ENCODE measurements around the gene CERS2.
A peak's percentile ranks its signal among the peaks of the same experiment; 100 is the strongest.

The CERS2 gene

DNA sequence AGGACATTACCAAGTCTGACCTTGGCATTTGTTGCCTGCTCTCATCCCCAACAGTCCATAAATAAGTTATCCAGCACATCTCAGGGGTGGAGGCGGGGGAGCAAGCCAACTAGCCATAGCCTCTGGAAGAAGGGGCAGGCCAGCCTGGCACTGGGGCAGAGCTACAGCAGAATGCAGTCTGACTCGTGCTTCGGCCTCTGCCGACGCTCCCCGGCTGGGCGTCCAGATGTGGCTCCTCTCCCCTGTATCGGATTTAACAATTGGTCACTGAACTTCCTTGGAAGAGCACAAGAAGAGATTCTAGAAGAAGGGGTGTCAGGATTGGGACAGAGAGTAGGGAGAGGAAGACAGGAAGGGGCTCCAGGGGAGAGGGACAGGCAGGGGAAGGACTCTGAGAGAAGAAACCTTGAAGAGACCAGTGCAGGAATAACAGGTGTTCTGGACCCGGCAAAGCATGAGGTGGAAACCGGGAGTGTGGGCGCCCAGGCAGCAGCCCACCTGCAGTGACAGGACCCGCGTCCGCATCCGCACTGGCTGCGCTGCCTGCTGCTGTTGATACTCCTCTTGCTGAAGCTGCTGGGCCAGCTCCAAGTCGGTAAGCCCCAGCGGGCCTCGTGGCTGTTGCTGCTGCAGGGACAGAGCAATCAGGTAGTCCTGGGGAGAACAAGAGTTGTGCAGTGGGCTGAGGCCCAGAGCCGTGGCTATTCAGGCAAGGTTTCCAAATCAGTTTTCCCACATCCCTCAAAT is 22.7 kb upstream of the CERS2 start:
- DNase-seq, result no peak

DNA sequence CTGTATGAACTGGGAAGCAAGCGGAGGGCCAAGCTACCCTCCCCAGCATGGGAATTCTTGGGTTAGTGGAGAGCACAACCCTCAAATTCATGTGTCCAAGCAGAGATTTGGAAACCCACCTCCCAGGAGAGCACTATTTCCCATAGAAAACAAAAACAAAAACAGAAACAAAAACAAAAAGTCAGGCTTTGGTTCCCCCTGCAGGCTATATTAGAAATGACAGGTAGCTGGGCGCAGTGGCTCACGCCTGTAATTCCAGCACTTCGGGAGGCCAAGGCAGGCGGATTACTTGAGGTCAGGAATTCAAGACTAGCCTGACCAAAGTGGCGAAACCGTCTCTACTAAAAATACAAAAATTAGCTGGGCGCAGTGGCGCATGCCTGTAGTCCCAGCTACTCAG is 21.3 kb upstream of the CERS2 start:
- no peak for DNase-seq

DNA sequence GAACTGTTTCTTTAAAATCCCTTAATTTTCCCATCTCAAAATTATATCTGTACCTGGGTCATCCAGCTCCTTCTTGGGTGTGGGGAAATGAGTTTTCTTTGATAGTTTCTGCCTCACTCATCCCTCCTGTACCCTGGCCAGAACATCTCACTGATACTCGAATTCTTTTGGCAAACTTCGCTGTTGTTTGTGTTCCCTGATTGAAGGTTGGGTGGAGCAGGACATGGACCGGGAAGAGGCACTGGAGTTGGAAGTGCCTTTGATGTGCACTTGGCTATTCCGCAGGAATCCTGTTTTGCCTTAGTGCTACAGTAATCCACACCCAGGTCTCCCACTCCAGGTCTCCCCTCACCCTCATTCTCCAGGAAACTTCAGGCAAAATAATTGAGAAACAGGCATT is 20.8 kb upstream of the CERS2 start:
- no peak for DNase-seq

DNA sequence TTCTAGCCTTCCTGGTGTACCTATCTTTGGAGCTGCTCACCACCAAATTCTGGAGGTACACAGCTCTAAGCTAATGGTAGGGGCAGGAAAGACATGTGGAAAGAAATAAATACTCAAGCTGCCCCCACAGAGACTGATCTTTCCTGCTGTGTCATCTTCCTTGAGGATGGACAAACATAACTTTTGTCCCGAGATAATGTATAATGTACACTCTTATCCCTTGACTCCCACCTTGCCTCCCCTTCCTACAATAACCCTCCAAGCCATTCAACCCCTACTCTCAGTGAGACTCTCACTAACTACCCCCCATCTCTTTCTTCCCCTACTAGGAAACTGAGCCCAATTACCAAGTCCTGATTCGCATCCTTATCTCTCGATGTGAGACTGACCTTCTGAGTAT is 19.6 kb upstream of the CERS2 start:
- DNase-seq, result no peak

DNA sequence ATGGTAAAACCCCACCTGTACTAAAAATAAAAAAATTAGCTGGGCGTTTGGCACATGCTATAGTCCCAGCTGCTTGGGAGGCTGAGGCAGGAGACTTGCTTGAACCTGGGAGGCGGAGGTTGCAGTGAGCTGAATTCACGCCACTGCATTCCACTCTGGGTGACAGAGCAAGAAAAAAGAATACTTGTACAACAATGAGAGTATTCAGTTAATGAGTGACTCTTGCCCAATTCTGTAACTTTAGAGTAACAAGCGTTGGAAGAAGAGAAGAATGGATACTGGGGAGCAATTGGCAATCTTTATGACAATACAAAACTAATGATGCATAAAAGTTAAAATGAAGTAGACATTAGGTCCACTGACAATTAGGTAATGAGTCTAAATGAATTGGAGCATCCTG is 18.0 kb upstream of the CERS2 start:
- DNase-seq, result no peak

DNA sequence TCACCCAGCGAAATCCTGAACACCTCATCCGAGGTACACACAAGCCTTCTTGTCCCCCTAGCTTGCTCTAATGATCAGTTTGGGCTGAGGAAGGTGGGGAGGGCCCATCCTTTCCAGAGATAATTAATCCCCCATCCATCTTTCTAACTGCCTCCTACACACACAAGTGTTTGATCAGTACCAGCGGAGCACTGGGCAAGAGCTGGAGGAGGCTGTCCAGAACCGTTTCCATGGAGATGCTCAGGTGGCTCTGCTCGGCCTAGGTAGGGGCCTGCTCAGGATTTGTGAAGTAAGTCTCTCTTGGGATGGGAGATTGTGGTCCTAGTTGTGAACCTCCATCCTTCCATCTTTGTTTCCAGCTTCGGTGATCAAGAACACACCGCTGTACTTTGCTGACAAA is 13.3 kb upstream of the CERS2 start:
- DNase-seq, result peak; percentile 19

DNA sequence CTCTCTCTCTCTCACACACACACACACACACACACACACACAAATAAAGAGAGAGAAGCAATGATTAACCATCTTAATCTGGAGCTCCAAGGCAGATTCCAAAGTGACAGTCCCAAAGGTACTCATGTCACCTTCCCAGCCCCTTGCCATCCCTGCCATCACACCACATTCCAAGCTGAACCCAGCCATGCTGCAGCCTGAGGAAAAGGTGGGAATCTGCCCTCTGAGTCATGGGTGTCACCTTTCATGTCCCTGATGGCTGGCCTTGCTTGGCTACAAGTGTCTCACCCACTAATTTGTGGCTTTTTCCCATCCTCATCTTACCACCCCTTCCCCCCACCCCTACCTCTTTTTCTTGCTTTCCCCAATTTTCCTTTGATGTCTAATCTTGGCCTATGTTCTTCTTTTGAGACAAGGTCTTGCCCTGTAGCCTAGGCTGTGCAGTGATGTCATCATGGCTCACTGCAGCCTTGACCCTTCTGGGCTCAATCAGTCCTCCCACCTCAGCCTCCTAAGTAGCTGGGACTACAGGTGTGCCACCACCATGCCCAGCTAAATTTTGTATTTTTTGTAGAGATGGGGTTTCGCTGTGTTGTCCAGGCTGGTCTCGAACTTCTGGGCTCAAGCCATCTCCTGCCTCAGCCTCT is 10.7 kb upstream of the CERS2 start:
- DNase-seq, result no peak

DNA sequence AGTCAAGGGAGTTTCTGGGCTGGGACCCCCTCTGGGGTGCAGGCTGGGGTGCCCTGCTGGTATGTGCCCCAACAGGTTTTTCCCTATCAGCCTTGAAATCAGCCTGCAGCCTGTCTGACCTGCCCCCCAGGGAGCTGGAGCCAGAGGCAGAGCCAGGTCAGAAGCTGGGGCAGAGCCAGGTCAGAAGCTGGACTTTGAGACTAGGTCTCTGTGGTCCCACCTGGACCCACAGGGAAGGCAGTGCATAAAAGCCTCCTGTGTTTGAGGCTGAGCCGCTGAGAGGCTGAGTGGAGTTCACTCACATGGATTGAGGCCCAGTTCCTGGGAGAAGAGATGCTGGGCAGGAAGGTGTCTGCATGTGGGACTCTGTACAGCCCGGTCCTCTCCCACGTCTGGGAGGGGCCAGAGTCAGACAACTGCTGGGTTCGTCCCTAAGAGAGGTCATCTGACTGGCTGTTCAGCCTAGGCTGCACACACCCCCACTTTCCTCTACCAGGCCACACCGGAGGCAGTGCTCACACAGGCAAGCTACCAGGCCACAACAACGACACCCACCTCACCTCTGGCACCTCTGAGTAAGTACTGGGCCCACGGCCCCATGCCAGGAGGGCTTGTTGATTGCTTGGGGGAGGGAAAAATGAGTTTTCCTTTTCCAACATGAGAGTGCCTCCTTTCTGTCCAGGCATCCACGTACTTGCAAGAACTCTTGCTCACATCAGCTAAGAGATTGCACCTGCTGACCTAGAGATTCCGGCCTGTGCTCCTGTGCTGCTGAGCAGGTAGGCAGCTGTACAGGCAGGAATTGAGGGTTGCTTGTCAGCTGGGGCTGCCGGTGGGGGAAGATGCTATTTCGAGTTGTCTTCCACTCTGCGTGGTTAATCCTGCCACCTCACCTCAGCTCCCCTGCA is 7.4 kb upstream of the CERS2 start, which contains the start of gene ANXA9:
Gene ANXA9 (plus strand): TSS at position 488 of the 908 bp plus-strand sequence. CDS start 814 bp downstream, outside the sequence.
- DNase-seq, result no peak

DNA sequence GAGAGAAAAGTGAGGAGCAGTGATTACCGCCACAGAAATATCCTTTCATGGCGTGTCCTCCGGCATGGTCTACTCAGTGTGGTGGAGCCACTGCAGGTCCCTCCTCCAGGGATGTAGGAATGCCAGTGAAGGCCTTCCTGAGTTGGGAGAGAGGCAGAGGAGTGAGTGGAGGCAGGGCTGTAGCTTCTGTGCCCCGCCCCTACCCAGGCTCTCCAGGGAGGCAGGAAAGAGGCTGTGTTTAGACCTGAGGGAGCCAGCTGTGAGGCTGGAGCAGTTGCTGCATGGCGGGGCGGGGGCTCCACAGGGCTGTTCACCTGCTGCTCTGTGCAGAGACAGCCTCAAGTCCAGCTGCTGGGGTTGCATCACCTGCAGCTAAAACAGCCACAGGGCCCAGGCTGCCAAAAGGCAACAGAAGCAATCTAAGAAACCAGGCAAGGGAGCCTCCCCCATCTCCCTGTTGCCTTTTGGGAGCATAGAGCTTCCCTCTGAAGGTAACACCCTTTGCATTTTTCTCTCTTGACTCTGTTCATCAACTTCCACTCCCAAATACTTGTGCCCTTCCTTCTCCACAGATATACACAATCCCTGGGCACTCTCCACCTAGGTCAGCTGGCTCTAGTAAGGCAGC is 6.7 kb upstream of the CERS2 start:
- DNase-seq, result peak; percentile 70

DNA sequence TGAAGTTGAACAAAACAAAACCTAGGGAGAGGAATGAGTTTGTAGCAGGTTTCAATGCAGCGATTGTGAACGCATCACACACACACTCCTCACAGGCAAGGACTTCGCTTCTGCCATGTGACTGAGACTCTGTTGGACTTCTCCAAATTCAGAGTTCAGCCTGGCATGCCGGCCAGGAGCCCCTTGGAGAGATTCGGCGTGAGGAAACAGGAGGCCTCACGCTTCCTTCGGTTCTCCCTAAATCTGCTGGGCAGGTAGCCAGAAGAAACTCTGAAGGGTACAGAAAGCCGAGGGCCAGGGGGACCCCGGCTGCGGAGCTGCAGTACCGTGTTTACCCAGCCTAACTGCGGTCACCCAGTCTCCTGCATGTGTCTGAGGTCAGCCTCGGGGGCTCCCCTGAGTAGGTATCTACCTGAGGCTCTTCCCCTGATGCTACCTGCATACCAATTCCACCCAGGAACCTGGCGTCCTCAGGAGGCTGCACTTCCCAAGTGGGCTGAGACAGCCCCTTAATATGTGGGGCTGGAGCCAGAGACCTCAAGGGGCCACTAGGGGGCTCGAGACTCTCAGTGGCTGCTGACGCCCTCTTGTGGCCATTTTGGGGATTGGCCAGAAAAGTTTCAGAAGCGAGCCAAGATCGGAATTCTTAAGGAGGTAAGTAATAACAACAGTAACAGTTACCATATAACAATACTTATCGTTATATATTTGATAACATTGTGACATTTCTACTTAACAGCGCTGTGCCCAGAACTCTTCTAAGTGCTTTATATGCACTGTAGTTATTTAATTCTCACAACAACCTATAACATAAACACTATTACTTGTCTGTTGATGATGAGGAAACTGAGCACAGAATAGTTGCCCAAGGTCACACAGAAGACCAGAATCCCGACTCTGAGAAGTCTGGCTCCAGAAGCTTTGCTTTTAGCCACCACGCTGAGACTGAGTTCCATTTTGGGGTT is 4.7 kb upstream of the CERS2 start:
- DNase-seq, result peak; percentile 36

DNA sequence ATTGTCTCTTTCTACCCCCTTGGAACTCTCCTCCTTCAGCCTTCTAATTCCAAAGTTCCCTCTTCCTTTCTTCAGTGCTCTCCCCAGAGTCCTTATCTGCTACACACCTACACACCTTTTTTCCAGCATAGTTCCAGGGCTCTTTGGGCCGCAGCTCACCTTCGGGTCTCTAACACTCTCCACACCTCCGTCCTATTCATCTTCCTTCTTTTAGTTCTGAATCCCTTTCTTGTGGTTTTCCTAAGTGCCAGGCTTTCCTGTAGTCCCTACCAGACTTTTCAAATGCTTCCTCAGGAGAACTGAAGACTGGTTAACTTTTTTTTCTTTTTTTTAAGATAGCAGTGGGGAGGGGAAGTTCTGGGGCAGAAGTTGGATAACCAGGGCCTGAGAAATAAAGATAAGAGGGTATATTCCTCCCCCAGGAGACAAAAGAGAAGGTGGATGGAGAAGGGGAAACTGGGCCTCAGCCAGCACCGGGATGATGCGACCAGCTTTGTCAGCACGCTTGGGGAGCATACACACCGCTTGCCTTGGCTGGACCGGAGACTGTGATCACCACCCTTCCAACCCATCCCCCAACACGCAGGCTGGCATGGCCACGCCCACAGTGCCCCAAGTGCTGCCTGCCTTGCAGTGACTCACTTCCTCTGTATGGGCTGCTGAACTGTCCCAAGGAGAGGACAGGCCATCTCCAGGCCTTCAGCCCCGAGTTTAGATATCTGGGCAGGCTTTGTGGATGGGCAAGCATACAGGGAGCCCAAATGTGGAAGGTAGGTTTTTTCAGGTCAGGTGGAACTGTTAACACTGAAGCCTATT is 2.5 kb upstream of the CERS2 start:
- DNase-seq, result no peak

DNA sequence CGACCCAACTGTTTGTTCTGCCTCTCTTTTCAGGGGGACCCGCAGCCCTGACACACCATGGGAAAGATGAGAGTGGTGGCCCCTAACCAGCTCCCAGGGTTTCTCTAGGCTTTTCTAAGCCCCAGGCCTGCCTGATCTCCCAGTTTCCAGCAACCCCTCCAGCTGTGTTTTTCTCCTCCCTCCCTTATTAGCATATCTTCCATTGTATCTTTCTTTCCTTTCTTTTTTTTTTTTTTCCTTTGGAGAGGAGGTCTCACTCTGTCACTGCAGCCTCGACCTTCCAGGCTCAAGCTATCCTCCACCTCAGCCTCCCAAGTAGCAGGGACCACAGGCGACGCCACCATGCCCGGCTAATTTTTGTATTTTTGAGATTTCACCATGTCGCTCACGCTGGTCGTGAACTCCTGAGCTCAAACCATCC is 1.8 kb upstream of the CERS2 start:
- no peak for DNase-seq

DNA sequence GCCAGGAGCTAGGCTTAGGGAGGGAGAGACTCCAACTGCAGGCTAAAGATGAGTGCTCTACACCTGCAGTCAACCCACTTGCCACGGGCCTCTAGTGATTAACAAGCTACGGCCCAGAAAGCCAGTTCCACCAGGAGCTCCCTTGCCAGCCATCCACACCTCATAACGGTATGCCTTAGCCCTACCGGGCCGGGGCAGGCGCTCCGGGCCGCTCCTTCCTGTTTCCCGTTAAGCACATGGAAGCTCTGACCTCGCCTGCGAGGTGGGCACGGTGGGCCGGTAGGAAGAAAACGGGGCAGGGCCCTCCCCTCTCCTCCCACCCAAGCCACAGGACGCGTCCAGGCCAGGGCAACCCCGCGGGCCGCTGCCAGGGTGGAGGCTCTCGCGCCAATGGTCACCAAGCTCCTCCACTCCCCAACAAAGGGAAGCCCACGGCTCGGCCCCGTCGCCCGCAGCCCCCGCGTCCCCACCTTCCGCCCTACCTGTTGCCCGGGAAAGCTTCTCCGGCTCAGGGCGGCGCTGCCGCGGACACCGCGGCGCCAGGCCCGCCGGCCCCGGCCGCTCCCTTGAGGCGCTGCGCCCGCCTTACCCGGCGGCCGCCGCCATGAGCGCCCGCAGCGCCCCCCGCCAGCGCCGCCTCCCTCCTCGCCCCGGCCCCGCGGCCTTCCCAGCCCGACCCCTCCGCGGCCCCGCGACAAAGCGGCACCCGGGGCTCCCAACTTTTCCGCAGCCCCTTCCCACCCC is 627 bp downstream of the CERS2 start:
- no peak for DNase-seq

DNA sequence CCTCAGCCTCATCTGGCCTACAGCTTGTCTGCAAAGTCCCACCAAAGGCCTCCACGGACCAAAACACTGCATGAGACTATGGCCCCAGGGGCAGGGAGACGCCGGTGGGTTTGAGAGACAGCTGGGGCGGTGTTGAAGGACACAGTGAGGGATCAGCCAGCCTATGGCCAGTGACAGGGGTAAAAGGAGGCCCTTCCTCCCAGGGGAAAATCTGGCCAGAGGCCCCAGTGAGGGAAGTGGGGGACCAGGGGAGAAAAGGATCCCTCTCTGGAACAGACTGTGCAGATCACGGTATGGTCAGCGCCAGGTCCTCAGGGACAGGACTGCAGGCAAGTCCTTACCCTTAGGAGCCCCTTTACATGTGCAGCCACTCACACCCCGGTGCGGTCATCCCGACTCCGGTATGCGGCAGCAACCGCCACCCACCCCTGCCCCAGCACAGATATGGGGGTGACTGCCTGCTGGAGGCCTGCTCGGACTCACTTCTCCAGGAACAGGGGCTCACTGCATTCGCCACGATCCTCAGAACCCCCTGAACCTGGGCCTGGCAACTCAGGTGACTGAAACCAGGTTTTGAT is 1.3 kb downstream of the CERS2 start:
- DNase-seq, result no peak

DNA sequence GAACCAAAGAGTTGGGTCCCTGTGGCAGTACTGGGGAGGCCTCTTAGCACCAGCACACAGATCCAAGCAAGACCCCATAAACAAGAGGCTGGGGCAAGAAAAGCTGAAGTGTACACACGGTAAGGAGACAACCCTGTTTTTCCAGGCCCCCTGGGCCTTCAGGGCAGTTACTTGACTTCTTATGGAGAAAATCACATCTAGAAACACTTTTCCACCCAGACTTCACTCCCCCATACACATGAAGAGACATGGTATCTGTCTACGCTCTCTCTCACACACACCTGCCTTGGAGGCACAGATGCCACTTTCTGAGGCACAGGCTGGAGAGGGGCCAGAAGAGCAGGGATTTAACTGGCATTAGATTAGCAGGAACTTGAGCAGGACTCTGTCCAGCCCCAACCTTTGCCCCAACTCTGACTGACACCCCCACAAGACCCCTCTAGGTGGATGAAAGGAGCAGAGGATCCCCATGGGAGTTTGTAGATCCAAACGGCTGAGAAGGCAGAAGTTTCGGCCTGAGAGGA is 2.2 kb downstream of the CERS2 start:
- no peak for DNase-seq

DNA sequence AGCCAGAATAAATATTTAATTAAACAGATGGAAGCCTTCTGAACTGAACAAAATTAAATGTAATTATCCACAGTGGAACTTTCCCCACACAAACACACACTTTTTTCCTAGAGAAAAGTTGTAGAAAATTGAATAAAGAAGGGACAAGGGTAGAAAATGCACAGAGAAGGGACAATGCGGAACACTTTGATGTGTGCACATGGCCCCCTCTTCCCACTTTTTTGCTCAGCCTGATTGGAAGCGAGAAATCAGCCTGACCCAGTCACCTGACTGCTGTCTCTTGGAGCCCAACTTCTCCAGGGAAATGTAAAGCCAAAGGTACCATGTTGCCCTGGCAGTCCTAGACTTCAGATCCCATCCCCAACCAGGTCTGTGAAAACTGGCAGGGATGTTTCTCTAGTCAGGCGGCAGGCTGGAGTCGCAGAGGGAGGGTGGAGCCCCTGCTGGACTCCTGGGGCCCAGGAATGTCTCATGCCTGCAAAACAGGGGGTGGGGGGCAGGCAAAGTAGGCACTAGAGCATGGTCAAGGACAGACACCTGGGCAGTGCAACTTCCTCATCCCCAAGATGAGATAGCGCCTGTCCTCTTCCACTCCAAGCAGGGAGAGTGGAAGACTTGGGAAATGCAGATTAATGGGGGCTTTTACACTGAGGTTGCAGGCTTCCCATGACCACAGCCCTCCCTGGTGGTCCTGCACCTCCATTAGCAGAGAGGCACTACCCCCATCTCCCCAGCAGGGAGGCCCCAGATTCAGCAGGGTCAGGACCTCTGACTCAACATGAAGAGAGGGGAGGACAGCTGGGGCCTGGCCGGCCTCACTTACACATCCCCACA is 2.8 kb downstream of the CERS2 start:
- no peak for DNase-seq

DNA sequence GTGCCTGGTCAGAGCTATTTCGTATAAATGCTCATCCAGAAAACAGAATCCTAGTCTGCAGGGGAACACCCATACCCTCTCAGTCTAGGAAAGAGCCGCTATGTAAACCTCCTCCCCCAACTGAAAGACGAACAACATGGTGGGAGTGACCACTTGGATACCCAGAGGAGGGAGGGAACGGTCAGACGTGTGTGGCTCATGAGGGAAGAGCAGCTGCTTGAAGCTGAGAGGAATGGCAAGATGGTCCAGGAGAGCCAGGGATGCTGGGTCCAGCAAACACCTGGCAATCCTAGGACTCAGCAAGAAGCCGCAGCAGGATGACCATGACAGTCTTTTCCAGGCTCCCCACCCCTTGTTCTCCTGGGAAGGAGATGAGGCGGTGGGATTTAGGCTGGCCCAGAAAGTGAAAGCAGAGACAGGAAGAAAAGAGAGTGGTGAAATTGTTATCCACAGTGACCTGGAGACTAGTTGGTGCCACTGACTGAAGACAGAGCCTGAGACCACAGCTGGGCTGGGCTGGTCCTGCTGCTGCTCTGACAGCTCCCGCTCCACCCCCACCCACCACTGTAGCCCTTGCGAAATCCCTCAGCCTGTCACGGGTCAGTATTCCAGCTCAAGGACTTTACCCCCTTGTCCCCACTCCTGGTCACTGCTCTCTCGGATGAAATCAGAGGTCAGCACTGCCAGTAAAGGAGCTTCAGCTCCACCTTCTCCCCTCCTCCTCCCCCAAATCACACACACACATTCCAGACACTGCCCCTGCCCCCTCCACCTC is 3.6 kb downstream of the CERS2 start:
- DNase-seq, result no peak

DNA sequence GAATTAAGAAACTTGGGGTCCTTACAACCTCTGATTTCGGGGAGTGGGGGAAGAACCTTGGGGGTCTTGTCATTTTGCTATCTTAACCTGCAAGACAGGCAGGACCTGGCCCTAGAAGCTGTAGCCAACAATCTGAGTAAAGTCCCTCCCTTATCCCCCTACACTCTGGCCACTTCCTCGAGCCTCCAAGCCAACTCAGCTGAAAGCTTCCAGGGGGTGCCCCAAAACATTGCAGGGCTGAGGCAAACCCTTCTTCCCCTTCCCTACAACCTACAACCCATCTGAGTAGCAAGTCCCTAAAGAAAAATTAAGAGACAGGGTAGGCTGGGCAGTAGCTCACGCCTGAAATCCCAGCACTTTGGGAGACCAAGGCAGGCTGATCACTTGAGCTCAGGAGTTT is 5.0 kb downstream of the CERS2 start:
- DNase-seq, result no peak
